ENCODE data around the gene TMEM116.

Gene TMEM116

GRCh38 chr12:111907740-111908139, 105.2 kb downstream of the TMEM116 start:
- no peak overlapping the region for H3K27ac Mint-ChIP-seq
- peaks cover 21% of the 10 kb centered on the region for H3K9me3 Mint-ChIP-seq (ENCODE audit: low read depth)
- peaks cover 28% of the 10 kb centered on the region for H3K36me3 Mint-ChIP-seq
- no peak overlapping the region for H3K4me3 Mint-ChIP-seq
- H3K4me1 Mint-ChIP-seq (ENCODE audit: low read depth) = no peaks in the 10 kb centered on the region
- no peaks in the 10 kb centered on the region for H3K27me3 Mint-ChIP-seq

- Mint-ChIP-seq H3K4me3 (no peak overlapping the region), H3K4me1 (ENCODE audit: low read depth) (no peaks in the 10 kb centered on the region), H3K27ac (no peak overlapping the region), H3K27me3 (no peaks in the 10 kb centered on the region), H3K9me3 (ENCODE audit: low read depth) (peaks cover 21% of the 10 kb centered on the region), H3K36me3 (peaks cover 23% of the 10 kb centered on the region)
These were observed 107.5 kb downstream of the TMEM116 start for GRCh38 chr12:111905502-111905901.

GRCh38 chr12:111904446-111904975, 108.5 kb downstream of the TMEM116 start:
- no peaks in the 10 kb centered on the region for H3K4me1 Mint-ChIP-seq (ENCODE audit: low read depth)
- no peak overlapping the region for H3K27ac Mint-ChIP-seq
- peaks cover 17% of the 10 kb centered on the region for H3K9me3 Mint-ChIP-seq (ENCODE audit: low read depth)
- H3K36me3 Mint-ChIP-seq = peaks cover 19% of the 10 kb centered on the region
- no peak overlapping the region for H3K4me3 Mint-ChIP-seq
- no peaks in the 10 kb centered on the region for H3K27me3 Mint-ChIP-seq

GRCh38 chr12:111901182-111901581, 111.8 kb downstream of the TMEM116 start:
- Mint-ChIP-seq H3K36me3 (peaks cover 13% of the 10 kb centered on the region), H3K27me3 (no peaks in the 10 kb centered on the region), H3K27ac (no peak overlapping the region), H3K4me1 (ENCODE audit: low read depth) (no peaks in the 10 kb centered on the region), H3K9me3 (ENCODE audit: low read depth) (peaks cover 6% of the 10 kb centered on the region), H3K4me3 (no peak overlapping the region)

DNA sequence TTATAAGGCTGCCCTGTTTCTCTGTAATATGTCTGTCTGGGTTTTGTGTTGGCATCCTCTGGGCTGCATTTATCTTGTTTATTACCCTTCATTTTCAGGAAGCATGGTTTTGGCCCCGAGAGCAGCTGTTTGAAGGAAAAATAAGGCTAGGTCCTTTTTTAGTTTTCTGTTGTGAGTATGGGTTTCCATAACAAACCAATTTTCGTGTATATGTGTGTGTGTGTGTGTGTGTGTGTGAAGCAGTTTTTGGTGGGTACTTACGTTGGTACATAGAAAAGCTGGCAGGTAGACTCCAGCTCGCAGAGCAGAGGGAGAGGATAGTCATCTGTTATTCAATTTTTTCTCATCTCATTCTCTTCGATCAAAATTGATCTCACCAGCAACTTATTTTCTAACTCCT, 118.4 kb downstream of the TMEM116 start:
- Mint-ChIP-seq H3K9me3 (ENCODE audit: low read depth) (no peaks in the 10 kb centered on the region), H3K36me3 (peaks cover 11% of the 10 kb centered on the region), H3K27ac (no peak overlapping the region), H3K4me3 (no peak overlapping the region), H3K27me3 (no peaks in the 10 kb centered on the region), H3K4me1 (ENCODE audit: low read depth) (no peaks in the 10 kb centered on the region)

DNA sequence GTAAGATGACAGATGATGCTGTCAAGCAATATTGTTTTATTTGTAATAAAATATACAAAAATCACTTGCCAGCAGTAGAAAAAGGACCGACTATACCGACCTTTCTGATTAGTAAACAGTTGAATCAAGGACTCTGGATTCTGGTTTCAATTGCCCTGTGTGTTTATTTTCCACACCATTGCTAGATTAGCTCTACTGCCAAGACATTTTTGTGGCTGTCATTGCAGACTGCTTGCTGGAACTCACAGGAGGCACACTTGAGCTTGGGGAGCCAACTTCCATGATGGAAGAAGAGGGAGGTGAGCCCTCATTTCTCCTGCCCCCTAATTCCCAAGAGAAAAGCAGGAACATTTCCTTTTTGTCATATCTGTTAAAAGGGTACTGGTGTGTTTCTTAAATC, 119.7 kb downstream of the TMEM116 start:
- no peak overlapping the region for H3K27ac Mint-ChIP-seq
- H3K9me3 Mint-ChIP-seq (ENCODE audit: low read depth) = no peaks in the 10 kb centered on the region
- no peaks in the 10 kb centered on the region for H3K27me3 Mint-ChIP-seq
- H3K4me3 Mint-ChIP-seq = no peak overlapping the region
- H3K36me3 Mint-ChIP-seq = peaks cover 4% of the 10 kb centered on the region
- no peaks in the 10 kb centered on the region for H3K4me1 Mint-ChIP-seq (ENCODE audit: low read depth)

GRCh38 chr12:111887926-111888745, 124.8 kb downstream of the TMEM116 start:
- Mint-ChIP-seq H3K36me3 (peaks cover 12% of the 10 kb centered on the region), H3K27me3 (no peaks in the 10 kb centered on the region), H3K4me3 (no peak overlapping the region), H3K9me3 (ENCODE audit: low read depth) (no peaks in the 10 kb centered on the region), H3K27ac (no peak overlapping the region), H3K4me1 (ENCODE audit: low read depth) (no peaks in the 10 kb centered on the region)

GRCh38 chr12:111886662-111887545, 126.1 kb downstream of the TMEM116 start:
- Mint-ChIP-seq H3K27me3 (no peaks in the 10 kb centered on the region), H3K4me3 (no peak overlapping the region), H3K27ac (no peak overlapping the region), H3K9me3 (ENCODE audit: low read depth) (no peaks in the 10 kb centered on the region), H3K36me3 (peaks cover 10% of the 10 kb centered on the region), H3K4me1 (ENCODE audit: low read depth) (no peaks in the 10 kb centered on the region)

DNA sequence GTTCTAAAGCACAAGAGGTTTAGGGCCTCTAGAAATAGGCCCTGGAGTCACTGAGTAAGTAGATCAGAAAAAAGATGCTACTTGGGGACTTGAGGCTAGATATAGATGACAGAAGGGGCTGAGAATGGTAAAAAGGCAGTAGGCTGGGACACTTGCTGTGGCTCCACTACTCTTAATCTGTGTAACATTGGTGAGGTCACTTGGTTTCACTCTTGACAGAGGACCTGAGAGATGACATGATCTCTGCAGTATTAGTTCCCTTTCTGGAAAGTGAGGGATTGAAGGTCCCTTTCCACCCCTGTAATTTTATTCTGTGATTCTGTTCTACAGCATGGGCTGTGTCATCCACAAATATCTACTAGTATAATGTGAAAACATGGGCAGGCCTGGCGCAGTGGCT, 131.2 kb downstream of the TMEM116 start:
- H3K4me1 Mint-ChIP-seq (ENCODE audit: low read depth) = no peaks in the 10 kb centered on the region
- peaks cover 8% of the 10 kb centered on the region for H3K36me3 Mint-ChIP-seq
- no peaks in the 10 kb centered on the region for H3K9me3 Mint-ChIP-seq (ENCODE audit: low read depth)
- H3K27ac Mint-ChIP-seq = no peak overlapping the region
- no peak overlapping the region for H3K4me3 Mint-ChIP-seq
- no peaks in the 10 kb centered on the region for H3K27me3 Mint-ChIP-seq

All from activated naive CD8-positive, alpha-beta T cell (primary cell).